ENCODE results near the gene ATF6B.
"Not testable (repeated sequence)": the region's sequence is repeated elsewhere in the genome, so short reads cannot be mapped to it uniquely, and the experiment has no call there.

ATF6B gene

GRCh38 chr6:32154514-32155161 is 26.6 kb upstream of the ATF6B start:
- peak; percentile 50 for DNase-seq (ENCODE audit: low spot score)

DNA sequence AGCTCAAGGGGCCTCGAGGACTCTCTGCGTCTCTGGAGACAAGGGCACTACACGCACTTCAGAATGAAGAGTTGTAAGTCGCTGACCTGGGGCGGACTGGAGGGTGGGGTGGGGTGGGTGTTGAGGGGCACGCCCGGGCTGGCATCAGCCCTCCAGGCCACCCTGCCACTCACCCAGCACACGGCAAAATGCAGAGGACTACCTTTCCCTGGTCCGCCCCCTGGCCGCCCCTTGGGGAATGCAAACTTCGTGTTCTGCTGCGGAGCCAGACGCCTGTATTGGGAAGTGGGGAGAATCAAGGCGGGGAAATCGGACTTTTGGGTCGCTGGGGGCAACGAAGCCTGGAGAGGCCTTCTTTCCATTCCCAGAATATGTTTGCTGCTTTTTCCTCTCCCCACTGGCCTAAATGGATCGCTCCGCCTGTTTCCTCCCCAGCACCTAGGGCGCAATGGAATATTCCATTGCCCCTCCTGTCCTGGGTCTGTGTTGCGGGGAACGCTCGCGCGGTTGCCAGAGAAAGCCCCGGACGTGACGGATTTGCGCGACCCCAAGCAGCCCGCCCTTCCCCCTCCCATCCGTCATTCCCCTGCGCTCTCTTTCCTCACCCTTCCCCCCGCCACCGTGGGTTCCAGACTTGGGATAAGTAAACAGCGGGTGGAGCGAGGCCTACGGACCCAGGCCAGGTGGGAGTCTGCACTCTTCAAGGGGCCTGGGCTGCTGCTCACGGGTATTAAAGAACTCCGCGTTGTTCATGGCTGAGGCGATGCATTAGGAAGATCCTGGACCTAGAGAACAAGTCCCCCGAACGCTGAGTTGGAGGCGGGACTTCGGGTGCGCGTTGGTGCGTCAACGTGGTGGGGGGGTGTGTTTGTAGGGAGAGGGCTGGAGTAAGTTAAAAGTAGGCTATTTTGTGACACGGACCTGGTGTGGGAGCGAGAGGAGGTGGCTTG is 25.8 kb upstream of the ATF6B start, which contains the start of gene PPT2:
TSS of gene PPT2 (plus strand) at position 578 of the 950 bp plus-strand sequence. CDS start 454 bp downstream, outside the sequence.
- peak; percentile 91 for DNase-seq (ENCODE audit: low spot score)

DNA sequence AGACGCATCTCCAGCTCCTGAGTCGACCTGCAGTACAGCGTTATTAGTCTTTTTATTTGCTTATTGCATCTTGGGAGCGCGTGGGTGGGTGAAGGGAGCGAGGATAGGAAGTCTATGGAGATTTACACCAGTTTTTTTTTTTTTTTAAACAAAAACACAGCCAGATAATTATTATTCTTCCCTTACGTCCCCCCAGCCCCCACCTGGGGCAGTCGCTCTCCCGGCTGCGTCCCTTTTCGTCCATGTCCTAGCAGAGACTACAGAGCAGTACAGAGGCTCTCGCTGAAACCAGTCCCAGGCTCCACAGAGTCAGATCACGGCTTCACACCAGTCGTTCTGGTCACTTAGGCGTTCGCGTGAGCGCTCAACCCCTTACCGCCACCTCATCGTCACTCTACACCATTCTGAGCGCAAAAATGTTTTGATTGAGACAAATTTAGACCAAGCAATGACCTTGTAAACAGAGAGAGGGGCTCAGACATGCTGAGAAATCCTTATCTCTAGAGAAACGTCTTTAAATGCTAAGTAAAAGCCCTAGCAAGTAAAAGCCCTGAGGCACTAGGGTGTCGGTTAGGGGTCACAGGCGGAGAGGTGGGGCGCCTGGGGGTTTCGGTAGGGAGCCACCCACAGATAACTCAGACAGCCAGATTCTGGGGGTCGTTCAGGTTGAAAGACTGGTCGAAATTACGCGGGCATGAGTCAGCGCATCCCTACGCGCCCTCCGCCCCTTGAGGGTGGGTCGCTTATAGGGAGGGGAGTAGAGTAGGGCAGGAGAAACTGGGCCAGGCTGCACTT is 24.9 kb upstream of the ATF6B start:
- peak; percentile 42 for DNase-seq (ENCODE audit: low spot score)

GRCh38 chr6:32151863-32152768 is 24.1 kb upstream of the ATF6B start, which contains the start of gene PRRT1:
Gene PRRT1, minus strand, starts transcription at chr6:32151939. Its CDS starts 112 bp downstream, at chr6:32151827.
- peak; percentile 30 for DNase-seq (ENCODE audit: low spot score)

GRCh38 chr6:32151181-32151862 is 23.3 kb upstream of the ATF6B start:
- peak; percentile 29 for DNase-seq (ENCODE audit: low spot score)

GRCh38 chr6:32149932-32150870 is 22.2 kb upstream of the ATF6B start:
- DNase-seq (ENCODE audit: low spot score), result no peak

DNA sequence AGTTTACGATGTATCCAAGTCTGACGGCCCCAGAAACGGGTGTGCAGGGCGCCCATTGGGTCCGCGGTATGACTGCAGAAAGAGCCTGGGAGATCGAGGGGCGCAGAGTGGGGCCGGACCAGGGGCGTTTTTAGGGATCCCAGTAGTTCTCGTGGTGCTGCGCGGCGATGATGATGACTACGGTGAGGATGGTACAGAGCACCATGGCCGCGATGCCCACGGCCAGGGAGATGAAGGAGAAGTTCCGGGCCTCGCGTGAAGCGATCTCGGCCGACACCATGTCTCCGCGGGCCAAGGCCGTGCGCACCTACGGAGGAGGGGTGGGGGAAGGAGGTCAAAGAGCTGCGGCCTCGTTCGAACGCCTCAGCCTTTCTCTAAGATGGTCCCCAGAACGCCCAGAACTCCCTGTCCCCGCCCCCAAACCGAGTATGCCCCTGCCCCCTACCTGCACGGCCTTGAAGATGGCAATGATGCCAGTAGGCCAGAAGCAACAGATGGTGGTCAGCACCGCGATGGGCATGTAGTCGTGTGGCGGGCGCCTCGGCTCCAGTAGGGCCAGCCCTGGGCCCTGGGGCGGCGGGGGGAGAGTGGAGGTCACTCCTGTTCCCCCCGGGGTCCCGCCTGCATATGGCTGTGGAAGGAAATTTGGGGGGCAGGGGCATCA is 21.2 kb upstream of the ATF6B start:
- no peak for DNase-seq (ENCODE audit: low spot score)

DNA sequence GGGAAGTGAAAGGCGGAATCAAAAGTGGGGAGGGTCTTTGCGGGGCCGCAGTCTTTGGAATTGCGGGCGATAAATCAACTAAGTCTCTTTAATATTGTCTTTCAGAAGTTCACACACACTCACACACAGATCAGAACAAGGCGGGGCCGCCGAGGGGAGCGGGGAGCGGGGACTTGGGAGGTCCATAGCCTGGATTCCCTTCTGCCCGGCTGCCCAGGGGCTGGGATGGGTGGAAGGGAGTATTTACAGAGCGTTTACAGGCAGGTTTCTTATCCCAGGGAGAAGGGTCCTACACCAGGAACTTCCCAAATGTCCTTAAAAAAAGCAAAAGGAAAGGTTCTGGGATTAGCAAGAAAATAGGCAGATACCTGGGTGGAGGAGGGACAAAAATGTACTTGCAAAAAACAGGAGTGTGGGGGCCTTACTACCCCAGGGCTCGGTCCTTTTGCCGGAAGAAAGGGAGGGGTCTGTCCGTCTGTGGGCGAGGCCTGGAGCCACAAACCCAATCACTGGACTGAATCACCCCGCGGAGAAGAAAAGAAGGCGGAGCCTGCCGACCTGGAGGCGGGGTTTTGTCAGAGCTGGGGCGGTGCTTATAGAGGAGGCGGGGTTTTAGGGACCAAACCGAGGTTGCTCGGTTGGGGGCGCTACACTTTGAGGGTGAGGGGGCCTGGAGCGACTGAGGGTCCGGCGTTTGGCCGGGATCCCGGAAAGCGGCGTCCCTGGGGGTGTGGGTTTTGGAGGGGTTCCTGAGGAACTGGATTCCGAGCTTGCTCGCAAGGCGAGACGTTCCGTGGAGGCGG is 20.4 kb upstream of the ATF6B start:
- peak; percentile 23 for DNase-seq (ENCODE audit: low spot score)

DNA sequence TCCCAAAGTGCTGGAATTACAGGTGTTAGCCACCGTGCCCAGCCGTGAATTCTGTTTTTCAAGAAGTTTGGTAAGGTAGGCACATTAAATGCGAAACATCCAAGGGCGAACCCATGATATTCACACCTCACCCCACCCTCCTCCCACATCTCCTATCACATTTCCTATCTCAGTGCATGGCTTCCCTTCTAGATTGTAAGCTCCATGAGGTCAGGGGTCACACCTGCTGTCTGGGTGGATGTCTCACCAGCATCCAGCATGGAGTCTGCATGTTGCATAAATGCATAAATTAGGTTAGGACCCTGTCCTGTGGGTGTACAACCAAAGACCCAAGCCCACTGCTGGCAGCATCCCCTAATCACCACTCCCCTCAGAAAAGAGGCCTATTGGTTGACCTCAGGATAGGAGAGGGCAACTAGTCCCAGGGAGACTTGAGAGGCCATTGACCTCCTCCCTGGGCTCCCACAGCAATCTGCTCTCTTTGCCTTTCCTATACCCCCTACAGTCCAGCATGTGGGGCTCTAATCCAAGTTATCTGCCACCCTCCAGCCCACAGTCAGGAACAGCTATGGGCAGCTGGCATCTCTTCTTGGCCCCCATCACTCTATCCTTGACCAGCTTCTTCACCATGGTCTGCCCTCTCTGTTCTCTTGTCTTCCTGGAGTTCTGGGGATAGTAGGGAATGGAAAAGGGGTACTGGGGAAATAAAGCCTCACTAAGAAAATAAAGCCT is 19.5 kb upstream of the ATF6B start:
- DNase-seq (ENCODE audit: low spot score), result no peak

GRCh38 chr6:32146687-32147086 is 18.6 kb upstream of the ATF6B start:
- no peak for DNase-seq (ENCODE audit: low spot score)

DNA sequence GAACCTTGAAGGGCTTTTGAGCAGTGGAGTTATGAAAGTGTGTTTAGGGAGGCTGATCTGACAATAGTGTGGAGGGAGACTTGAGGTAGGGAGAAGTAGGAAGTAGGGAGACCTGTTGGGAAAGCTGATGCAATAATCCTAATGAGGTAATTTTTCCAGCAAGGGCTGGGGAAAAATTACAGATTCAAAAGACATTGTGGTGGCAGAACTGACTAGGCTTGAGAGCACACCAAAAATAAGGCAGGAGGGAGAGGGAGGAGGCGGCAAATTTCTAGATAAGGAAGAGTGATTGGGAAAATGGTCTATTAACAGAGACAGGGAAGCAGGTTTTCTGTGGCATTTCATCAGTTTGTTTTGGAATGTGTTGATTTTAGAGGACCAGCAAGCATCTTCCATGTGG is 18.2 kb upstream of the ATF6B start:
- no peak for DNase-seq (ENCODE audit: low spot score)

- not testable (repeated sequence) for DNase-seq (ENCODE audit: low spot score)
Observed at GRCh38 chr6:32144238-32144637, 16.2 kb upstream of the ATF6B start.

- DNase-seq (ENCODE audit: low spot score), result no peak
Observed at GRCh38 chr6:32140420-32141046, 12.5 kb upstream of the ATF6B start.

GRCh38 chr6:32139590-32139989 is 11.5 kb upstream of the ATF6B start:
- no peak for DNase-seq (ENCODE audit: low spot score)

DNA sequence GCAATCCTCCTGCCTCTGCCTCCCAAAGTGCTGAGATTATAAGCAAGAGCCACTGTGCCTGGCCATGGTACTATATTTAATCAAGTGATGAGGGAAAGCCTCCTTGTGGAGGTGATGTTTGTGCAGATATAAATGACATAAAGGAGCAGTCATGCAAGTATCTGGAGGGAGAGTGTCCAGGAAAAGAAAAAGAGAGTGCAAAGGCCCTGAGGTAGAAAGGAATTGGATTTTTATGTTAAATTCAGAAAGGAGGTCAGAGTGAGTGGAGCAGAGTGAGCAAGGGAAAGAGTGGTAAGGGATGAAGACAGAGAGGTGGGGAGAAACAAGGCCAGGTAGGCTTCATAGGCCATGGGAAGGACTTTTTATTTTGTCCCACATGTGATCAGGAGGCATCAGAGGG is 9.4 kb upstream of the ATF6B start:
- DNase-seq (ENCODE audit: low spot score), result no peak

DNA sequence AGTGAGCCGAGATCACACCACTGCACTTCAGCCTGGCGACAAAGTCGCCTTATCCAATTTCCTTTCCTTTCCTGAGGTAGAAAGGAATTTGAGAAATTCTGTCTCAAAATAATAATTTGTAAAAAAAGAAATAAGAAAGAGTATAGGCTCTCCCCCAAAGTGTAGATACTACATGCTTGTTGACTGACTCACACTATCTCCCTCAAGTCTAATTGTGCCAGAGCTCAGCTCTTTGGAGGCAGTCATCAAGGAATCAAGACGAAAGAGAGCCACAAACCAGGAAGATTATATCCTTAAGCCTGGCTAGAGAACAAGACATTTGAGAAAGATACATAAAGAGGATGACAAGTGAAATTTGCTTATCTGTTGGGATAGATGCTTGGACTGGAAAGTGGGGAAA is 5.7 kb upstream of the ATF6B start:
- DNase-seq (ENCODE audit: low spot score), result no peak

- no peak for DNase-seq (ENCODE audit: low spot score)
Observed at GRCh38 chr6:32132110-32132509, 4.1 kb upstream of the ATF6B start.
